GM18867 (cell line): ENCODE results near the gene CWC27.
A peak's percentile ranks its signal among the peaks of the same experiment; 100 is the strongest.

ENCODE experiments used
- ATAC-seq: cut with Tn5 transposase; IDR thresholded peaks from one replicate; pipeline ENCODE4 v1.9.1; 2021; ENCODE audit warnings: mild to moderate bottlenecking, moderate library complexity; ENCODE audit not compliant: unreplicated experiment

Gene CWC27

GRCh38 chr5:64971513-64971912, 202.8 kb downstream of the CWC27 start:
- no peak for ATAC-seq

GRCh38 chr5:64971990-64972389, 203.3 kb downstream of the CWC27 start:
- no peak for ATAC-seq

- ATAC-seq = no peak
Observed at GRCh38 chr5:64972591-64972990, 203.9 kb downstream of the CWC27 start.

DNA sequence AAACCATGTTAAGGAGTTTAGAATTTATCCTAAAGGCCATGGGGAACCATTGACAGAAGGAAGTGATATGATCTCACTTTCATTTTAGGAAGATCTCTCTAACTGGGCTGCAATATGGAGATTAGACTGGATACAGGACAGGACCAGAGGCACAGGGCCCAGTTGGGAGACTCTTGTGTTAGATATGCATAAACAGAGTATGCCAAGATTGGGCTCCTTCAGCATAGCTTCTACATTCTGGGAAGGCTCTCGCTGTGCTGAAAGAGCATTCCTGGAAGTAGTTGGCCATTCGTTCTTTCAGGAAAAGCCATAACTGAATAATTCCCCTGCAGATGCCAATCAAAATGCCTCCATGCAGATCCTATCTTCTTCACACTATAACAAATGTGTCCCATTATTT, 204.5 kb downstream of the CWC27 start:
- no peak for ATAC-seq

DNA sequence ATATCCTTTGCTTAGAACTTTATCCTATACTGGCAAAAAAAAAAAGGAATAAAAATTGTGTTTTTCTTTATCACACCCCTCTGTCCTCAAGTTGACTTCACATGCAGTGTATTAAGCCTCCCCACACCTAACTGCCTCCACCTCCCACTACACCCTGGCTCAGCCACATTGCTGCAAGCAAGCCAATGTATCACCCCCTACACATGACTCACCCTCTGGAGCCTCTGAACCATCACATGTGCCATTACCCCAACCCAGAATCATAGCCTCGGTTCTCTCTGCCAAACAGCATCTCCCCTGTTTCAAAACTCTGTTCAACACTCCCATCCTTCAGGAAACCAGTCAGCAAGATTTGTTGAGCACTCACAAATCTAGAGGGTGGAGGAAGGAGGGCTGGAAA, 209.0 kb downstream of the CWC27 start:
- no peak for ATAC-seq

DNA sequence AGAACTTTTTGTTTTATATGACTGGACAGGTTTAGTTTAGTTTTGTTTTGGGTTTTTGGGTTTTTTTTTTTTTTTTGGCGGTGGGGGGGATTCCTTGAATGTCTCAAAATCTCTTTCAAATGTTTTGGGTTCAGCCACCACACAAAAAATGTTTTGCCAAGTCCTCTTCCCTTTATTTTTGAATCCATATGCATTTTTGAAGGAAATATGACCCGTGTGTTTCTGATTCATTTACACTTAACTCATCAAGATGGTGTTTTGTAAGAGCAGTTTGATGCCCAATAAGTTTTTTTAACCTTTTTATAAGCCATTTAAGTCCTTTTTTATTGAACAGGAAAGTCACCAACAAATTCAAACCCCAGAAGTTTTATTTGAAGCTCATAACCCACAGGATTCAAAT, 209.8 kb downstream of the CWC27 start:
- ATAC-seq = no peak

GRCh38 chr5:64979531-64979930, 210.8 kb downstream of the CWC27 start:
- ATAC-seq = no peak

- no peak for ATAC-seq
Observed at GRCh38 chr5:64980176-64980575, 211.4 kb downstream of the CWC27 start.

DNA sequence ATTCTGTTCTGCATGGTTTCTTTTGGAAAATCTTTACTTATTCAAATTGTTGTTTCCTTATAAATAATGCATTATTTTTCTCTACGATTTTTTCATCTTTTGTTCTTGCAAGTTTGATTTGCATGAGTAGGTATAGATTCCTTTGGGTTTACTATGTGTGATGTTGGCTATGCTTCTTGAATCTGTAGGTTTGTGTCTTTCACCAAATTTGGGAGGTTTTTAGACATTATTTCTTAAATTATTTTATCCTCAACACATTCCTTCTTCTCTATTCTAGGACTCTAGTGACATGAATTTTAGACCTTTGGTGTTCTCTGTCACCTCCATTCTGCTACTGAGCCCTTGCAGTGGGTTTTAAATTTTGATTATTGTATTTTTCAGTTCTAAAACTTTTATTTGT, 219.0 kb downstream of the CWC27 start:
- ATAC-seq = no peak

DNA sequence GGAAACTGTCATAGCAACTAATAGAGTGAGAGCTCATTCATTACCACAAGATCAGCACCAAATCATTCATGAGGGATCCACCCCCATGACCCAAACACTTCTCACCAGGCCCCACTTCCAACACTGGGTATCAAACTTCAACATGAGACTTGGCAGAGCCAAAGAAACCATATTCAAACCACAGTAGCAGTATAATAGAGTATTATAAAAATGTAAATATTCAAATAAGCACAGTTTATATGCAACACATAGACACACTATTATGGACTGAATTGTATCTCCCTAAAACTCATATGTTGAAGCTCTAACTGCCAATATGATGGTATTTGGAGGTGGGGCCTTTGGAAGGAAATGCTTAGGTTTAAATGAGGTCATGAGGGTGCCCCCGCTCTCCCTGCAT, 240.5 kb downstream of the CWC27 start:
- ATAC-seq = no peak

DNA sequence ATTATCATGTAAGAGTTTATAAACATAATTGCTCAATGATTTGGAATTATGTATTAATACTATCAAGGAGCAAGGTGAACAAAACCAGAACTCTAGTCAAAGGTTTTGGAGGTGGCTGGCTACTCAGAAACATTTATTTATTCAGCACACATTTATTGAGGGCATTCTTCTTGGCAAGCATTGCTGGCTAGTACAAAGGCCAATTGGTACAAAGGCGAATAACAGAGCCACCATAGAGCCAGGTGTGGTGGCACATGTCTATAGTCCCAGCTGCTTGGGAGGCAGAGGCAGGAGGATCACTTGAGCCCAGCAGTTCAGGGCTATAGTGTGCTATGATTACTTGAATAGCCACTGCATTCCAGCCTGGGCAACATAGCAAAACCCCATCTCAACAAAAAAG, 242.1 kb downstream of the CWC27 start:
- no peak for ATAC-seq

DNA sequence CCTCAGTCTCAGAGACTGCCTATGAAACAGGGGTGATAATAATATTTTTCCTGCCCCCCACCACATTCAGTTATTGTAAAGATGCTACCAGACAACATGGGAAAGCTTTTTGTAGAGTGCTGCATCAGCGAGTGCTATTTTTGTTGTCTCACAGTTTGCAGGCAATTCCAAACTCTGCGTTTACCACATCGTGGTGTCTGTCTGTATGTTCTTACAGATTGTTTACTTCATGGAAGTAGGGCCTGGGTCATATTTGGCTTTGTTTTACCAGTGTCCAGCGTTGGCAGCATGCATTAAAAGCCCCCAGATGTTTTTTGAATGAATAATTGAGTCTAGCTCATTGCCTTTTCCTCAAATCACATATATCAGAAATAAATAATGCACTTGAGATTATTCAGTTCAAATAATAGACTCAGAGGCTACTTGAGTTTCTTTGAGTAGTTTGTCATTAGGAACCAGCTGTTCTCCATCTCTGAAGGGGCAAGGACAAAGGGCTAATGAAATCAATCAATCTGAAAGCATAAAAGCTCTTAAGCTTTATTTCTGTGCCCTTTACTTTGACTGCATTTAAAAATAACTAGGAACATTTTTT, 243.7 kb downstream of the CWC27 start:
- no peak for ATAC-seq

DNA sequence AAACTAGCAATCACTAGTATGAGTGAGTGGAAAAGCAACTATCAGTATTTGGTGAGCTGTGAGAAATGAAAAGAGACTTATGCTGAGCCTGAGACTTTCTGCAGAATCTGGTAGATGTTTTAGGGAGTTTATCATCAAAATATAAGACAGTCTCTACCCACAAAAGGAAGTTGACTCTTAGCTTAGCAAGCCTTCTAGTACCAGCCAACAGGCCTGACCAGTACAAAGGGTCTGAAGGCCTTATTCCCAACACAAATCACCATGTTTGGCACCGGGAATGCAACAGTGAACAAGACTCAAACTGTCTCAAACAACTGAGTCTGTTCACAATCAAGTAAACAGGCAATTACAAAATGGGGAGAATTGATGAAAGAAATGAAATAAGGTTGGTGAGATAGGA, 244.4 kb downstream of the CWC27 start:
- ATAC-seq = no peak

- no peak for ATAC-seq
Observed at GRCh38 chr5:65014769-65015168, 246.0 kb downstream of the CWC27 start.

GRCh38 chr5:65015767-65016166, 247.0 kb downstream of the CWC27 start:
- no peak for ATAC-seq

DNA sequence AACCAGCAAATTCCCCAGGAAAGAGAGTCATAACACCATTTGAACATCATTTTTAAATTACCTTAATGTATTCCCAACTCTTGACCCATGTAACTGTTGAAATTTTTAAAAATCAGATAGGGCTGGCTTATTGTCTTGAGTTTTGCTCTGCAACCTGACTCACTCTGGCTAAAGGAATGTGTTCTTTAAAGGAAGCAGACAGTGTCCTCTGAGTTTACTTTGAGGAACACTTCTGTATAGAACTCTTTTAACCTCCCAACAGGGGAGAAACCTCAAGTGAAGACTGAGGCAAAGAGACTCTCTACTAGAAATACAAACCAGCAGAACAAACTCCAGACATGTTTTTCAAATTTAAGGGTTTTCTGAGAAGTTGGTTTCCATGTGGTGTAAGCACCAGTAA, 248.9 kb downstream of the CWC27 start:
- ATAC-seq = no peak

GRCh38 chr5:65018763-65019162, 250.0 kb downstream of the CWC27 start:
- no peak for ATAC-seq

- ATAC-seq = no peak
Observed at GRCh38 chr5:65020492-65020891, 251.8 kb downstream of the CWC27 start.

DNA sequence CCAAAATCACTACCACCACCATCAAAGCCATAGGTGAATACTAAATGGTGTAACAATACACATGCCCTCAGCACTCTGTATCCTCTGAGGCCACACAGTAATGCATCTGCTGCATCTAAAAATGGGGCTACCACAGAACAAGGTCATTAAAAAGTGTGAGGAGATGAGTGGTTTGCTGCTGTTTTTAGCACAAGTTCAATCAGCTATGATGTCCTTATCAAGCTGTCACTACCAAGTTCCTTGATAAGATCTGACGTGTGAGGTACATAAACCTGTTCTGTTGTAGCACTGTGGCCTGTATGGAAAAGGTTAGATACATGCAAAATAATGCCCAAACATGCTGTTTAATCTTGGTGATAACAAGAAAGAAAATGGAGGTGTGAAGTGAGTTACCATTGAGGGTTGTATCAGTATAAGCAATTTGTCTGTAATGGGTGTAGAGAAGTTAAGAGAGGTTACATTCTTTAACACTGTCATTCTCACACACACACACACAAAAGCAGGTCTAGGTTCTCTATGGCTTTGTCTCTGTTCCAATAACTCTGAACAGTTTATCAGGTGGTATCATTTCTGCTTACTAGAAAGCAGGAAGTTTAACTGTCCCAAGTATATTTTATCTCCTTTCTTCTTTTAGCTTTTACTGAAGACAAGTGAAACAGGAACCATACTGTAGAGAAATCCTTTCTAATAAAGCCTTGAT, 252.9 kb downstream of the CWC27 start:
- peak; percentile 74 for ATAC-seq

DNA sequence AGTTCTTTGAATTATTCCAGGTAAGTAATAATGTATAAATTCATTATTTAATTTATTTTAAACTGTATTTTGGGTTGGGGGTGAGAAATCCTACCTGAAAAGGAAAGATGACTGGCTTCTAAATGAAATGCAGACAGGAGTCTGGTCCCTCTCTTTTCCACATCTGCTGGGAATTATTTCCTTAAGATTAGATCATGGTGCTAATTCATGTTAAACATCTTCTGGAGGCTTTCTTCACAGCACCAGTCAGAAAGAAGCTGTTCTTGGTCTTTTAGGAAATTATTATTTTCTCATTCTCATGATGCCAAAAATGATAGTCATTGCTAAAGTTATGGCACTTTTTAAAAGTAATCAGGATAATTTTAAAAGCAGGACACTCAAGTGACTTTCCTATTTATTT, 254.2 kb downstream of the CWC27 start:
- ATAC-seq = no peak

- ATAC-seq = no peak
Observed at GRCh38 chr5:65024681-65025080, 256.0 kb downstream of the CWC27 start.

GRCh38 chr5:65026816-65027548, 258.3 kb downstream of the CWC27 start:
- ATAC-seq = no peak
